Inferior parietal cortex (tissue), 1 donor: Measurements from ENCODE around the gene UNK.
"Not testable (repeated sequence)": the region's sequence is repeated elsewhere in the genome, so short reads cannot be mapped to it uniquely, and the experiment has no call there.

ENCODE experiments used
- DNase-seq: peaks from one replicate; pipeline ENCODE4 v3.0.0-alpha.2; 2016; ENCODE audit errors: extremely low spot score

UNK gene

GRCh38 chr17:75849279-75849646 is 64.7 kb downstream of the UNK start:
- no peak for DNase-seq

GRCh38 chr17:75849724-75850123 is 65.1 kb downstream of the UNK start:
- DNase-seq, result no peak

GRCh38 chr17:75850928-75851692 is 66.5 kb downstream of the UNK start:
- DNase-seq, result no peak

- not testable (repeated sequence) for DNase-seq
Observed at GRCh38 chr17:75851693-75851991, 67.0 kb downstream of the UNK start.

GRCh38 chr17:75853433-75853832 is 68.8 kb downstream of the UNK start:
- no peak for DNase-seq

- no peak for DNase-seq
Observed at GRCh38 chr17:75854101-75854748, 69.6 kb downstream of the UNK start.

GRCh38 chr17:75854881-75855309 is 70.3 kb downstream of the UNK start:
- DNase-seq, result no peak

GRCh38 chr17:75855310-75856061 is 70.9 kb downstream of the UNK start, which contains the start of gene WBP2:
WBP2 (minus strand) TSS chr17:75855335; CDS start chr17:75855297, 38 bp downstream.
- peak; percentile 100 for DNase-seq

- no peak for DNase-seq
Observed at GRCh38 chr17:75856062-75856756, 71.6 kb downstream of the UNK start.

GRCh38 chr17:75859358-75859757 is 74.8 kb downstream of the UNK start:
- DNase-seq, result not testable (repeated sequence)

GRCh38 chr17:75861927-75862317 is 77.3 kb downstream of the UNK start:
- DNase-seq, result no peak

- DNase-seq, result no peak
Observed at GRCh38 chr17:75864448-75864871, 79.9 kb downstream of the UNK start.

GRCh38 chr17:75864887-75865286 is 80.3 kb downstream of the UNK start:
- not testable (repeated sequence) for DNase-seq

GRCh38 chr17:75865404-75866188 is 81.0 kb downstream of the UNK start:
- DNase-seq, result not testable (repeated sequence)

- not testable (repeated sequence) for DNase-seq
Observed at GRCh38 chr17:75868730-75869281, 84.2 kb downstream of the UNK start.

- DNase-seq, result peak; percentile 74
Observed at GRCh38 chr17:75869282-75870141, 84.9 kb downstream of the UNK start.

GRCh38 chr17:75870228-75870627 is 85.6 kb downstream of the UNK start:
- DNase-seq, result not testable (repeated sequence)

GRCh38 chr17:75872434-75873351 is 88.1 kb downstream of the UNK start:
- no peak for DNase-seq
